K562 (cell line): ENCODE results near the gene GSDME. TPM values are rescaled to one million over a fixed set of nuclear protein-coding genes. Genes with fewer than 3 reads are reported as not detected.
A peak's percentile ranks its signal among the peaks of the same experiment; 100 is the strongest.

Experiments used
- HNRNPUL1 ChIP-seq: fragments of 200-400 bp; formaldehyde crosslinking; IDR thresholded peaks from 2 replicates; pipeline ENCODE4 v1.6.1; 2017; ENCODE audit warnings: low read length
- KLF1 ChIP-seq: fragments of 450-650 bp; IDR thresholded peaks from 2 replicates; pipeline ENCODE4 v1.6.1; 2016; ENCODE audit warnings: missing genetic modification characterization, missing compliant biosample characterization
- MEIS2 ChIP-seq: fragments of 450-650 bp; IDR thresholded peaks from 2 replicates; pipeline ENCODE4 v1.6.1; 2014; ENCODE audit warnings: mild to moderate bottlenecking; ENCODE audit not compliant: partially characterized antibody
- MYC ChIP-seq, 2 experiments: fragments of 250-450 bp in 1 of 2; sonication (Bioruptor Pico) in 1 of 2; IDR thresholded peaks; 2 replicates each; pipeline versions ENCODE4 v1.5.1 to v1.6.1; 2012 to 2021; ENCODE audit warnings: low read depth in 2 of 2, borderline replicate concordance in 1 of 2, improper control_type of control experiment in 1 of 2, low read length in 1 of 2, mild to moderate bottlenecking in 1 of 2, moderate library complexity in 1 of 2
- NEUROD1 ChIP-seq: fragments of 150-350 bp; IDR thresholded peaks from 2 replicates; pipeline ENCODE4 v1.6.1; 2014; ENCODE audit warnings: borderline replicate concordance, low read length, low read depth; ENCODE audit not compliant: partially characterized antibody
- NFRKB ChIP-seq: fragments of 450-650 bp; IDR thresholded peaks from 2 replicates; pipeline ENCODE4 v1.6.1; 2016; ENCODE audit warnings: low read depth
- TAL1 ChIP-seq: fragments of 450-650 bp; IDR thresholded peaks from 2 replicates; pipeline ENCODE4 v1.6.1; 2016; ENCODE audit warnings: mild to moderate bottlenecking
- ZNF124 ChIP-seq: sonication (generic); formaldehyde crosslinking; IDR thresholded peaks from 2 replicates; pipeline ENCODE4 v1.8.1; 2022; ENCODE audit warnings: missing genetic modification reagents
- ZNF561 ChIP-seq: fragments of 450-650 bp; formaldehyde crosslinking; conservative IDR thresholded peaks from 2 replicates; pipeline ENCODE4 v1.4.0; 2020; ENCODE audit warnings: mild to moderate bottlenecking, moderate library complexity
- polyA plus RNA-seq, 8 experiments: library from polyadenylated mRNA; depleted of rRNA in 4 of 8; stranded (reverse) in 5 of 8; unstranded in 3 of 8; fragments of >200 nt; fragmentation: Nextera tagmentation in 2 of 8; fragmentation: Illumina TruSeq in 1 of 8; extraction: Ambion mirVana in 2 of 8; extraction: Trizol in 1 of 8; gene quantifications; 2 replicates each; pipeline versions ENCODE4 v1.2.1 to v1.2.3, GENCODE V29; 2011 to 2014; ENCODE audit warnings: inconsistent platforms in 1 of 8, missing spikeins in 1 of 8
- total RNA-seq, 7 experiments: library from RNA; depleted of rRNA in 6 of 7; stranded (reverse); fragments of >200 nt in 6 of 7; fragmentation: Illumina TruSeq in 2 of 7; extraction: Trizol in 2 of 7; gene quantifications; 2 replicates each; pipeline versions ENCODE4 v1.2.1 to v1.2.3, GENCODE V29; 2011 to 2021; ENCODE audit warnings: low replicate concordance in 1 of 7
- TF ChIP-seq, protein P1 (sequence below), 3 experiments: IDR thresholded peaks in 2 of 3; conservative IDR thresholded peaks in 1 of 3; 2 replicates each; pipeline ENCODE4 v1.5.1; 2011 to 2012; ENCODE audit warnings: low read length in 3 of 3, mild to moderate bottlenecking in 3 of 3, control low read depth in 2 of 3, improper control_type of control experiment in 1 of 3, inconsistent platforms in 1 of 3, low read depth in 1 of 3, mixed read lengths in 1 of 3, moderate library complexity in 1 of 3; ENCODE audit not compliant: insufficient read depth in 2 of 3
- TF ChIP-seq, protein P2 (sequence below): sonication (generic); formaldehyde crosslinking; IDR thresholded peaks from 2 replicates; pipeline ENCODE4 v1.8.1; 2023; ENCODE audit warnings: mild to moderate bottlenecking, missing genetic modification reagents
- TF ChIP-seq, protein P3 (sequence below): fragments of 450-650 bp; formaldehyde crosslinking; conservative IDR thresholded peaks from 2 replicates; pipeline ENCODE4 v1.4.0; 2022; ENCODE audit warnings: mild to moderate bottlenecking, missing genetic modification characterization
- TF ChIP-seq, protein P4 (sequence below): fragments of 250-450 bp; sonication (Bioruptor Pico); IDR thresholded peaks from 2 replicates; pipeline ENCODE4 v1.5.0; 2021
- TF ChIP-seq, protein P5 (sequence below): fragments of 250-450 bp; sonication (Bioruptor Pico); IDR thresholded peaks from 2 replicates; pipeline ENCODE4 v1.6.1; 2021; ENCODE audit warnings: mild to moderate bottlenecking
- TF ChIP-seq, protein P6 (sequence below): fragments of 450-650 bp; IDR thresholded peaks from 2 replicates; pipeline ENCODE4 v1.6.1; 2017; ENCODE audit warnings: antibody characterized with exemption

Gene GSDME
- total and polyA plus RNA-seq, 9 of the 15 experiments (the other 6 are each of a cell fraction or from before 2014, with no cell fraction given) = 0.37 to 1.9 (median 0.62) TPM

DNA sequence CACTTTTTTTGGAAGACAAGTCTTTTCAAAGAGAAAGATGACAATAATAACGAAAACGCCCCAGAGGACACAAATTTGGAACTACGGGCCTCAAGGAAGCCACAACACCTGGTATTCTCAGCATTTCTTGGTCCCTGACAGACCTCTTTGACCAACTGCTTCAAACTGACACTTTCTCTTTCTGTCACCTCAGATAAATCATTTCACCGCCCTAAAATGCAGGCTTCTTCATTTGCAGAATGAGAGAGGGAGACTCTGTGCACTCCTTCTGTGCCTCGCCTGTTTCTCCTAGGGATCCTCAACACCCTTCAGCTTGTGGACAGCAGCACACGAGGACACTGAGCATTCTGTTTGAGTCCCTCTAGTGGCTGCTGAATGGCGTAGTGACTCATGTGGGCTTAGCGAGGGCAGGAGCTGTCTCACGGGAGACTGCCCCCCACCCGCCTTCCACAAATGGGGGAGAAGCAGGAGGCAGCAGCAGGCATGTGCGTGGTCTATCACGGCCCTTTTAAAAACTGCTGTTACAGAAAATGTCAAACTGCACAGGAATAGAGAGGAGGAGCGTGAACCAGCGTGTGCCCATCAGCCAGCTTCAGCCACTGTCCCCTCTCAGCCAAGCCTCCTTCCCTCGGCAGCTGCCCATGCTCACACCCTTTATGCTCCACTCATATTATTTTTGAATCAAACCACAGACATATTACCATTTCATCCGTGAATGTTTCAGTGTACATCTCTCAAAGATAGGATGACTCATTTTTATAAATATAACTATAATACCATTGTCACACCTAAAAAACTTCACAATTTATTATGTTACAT is 41.4 kb downstream of the GSDME start (continued):
- TF ChIP-seq, protein P1, sequence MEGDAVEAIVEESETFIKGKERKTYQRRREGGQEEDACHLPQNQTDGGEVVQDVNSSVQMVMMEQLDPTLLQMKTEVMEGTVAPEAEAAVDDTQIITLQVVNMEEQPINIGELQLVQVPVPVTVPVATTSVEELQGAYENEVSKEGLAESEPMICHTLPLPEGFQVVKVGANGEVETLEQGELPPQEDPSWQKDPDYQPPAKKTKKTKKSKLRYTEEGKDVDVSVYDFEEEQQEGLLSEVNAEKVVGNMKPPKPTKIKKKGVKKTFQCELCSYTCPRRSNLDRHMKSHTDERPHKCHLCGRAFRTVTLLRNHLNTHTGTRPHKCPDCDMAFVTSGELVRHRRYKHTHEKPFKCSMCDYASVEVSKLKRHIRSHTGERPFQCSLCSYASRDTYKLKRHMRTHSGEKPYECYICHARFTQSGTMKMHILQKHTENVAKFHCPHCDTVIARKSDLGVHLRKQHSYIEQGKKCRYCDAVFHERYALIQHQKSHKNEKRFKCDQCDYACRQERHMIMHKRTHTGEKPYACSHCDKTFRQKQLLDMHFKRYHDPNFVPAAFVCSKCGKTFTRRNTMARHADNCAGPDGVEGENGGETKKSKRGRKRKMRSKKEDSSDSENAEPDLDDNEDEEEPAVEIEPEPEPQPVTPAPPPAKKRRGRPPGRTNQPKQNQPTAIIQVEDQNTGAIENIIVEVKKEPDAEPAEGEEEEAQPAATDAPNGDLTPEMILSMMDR (IDR thresholded peaks at IDR 0.05 in 2 of 3, conservative IDR thresholded peaks at IDR 0.05 in 1 of 3; ENCODE audit: insufficient read depth in 2 of 3, low read depth in 1 of 3, low read length in 3 of 3) = peak; percentile 58 to 77 (median 61)
- TF ChIP-seq TAL1 (no peak), KLF1 (tag) (no peak), ZNF561 (no peak), NFRKB (no peak), MEIS2 (peak; percentile 12), MYC (IDR thresholded peaks at IDR 0.05; ENCODE audit: low read depth, low read length) (peak; percentile 46; the same call in 1 of the 2 replicates), MYC (CRISPR knock-in tag; IDR thresholded peaks at IDR 0.05; ENCODE audit: borderline replicate concordance, low read depth) (no peak), NEUROD1 (no peak), HNRNPUL1 (no peak), ZNF124 (no peak)
- TF ChIP-seq, protein P2, sequence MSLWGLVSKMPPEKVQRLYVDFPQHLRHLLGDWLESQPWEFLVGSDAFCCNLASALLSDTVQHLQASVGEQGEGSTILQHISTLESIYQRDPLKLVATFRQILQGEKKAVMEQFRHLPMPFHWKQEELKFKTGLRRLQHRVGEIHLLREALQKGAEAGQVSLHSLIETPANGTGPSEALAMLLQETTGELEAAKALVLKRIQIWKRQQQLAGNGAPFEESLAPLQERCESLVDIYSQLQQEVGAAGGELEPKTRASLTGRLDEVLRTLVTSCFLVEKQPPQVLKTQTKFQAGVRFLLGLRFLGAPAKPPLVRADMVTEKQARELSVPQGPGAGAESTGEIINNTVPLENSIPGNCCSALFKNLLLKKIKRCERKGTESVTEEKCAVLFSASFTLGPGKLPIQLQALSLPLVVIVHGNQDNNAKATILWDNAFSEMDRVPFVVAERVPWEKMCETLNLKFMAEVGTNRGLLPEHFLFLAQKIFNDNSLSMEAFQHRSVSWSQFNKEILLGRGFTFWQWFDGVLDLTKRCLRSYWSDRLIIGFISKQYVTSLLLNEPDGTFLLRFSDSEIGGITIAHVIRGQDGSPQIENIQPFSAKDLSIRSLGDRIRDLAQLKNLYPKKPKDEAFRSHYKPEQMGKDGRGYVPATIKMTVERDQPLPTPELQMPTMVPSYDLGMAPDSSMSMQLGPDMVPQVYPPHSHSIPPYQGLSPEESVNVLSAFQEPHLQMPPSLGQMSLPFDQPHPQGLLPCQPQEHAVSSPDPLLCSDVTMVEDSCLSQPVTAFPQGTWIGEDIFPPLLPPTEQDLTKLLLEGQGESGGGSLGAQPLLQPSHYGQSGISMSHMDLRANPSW (CRISPR knock-in tag) = no peak
- TF ChIP-seq, protein P3, sequence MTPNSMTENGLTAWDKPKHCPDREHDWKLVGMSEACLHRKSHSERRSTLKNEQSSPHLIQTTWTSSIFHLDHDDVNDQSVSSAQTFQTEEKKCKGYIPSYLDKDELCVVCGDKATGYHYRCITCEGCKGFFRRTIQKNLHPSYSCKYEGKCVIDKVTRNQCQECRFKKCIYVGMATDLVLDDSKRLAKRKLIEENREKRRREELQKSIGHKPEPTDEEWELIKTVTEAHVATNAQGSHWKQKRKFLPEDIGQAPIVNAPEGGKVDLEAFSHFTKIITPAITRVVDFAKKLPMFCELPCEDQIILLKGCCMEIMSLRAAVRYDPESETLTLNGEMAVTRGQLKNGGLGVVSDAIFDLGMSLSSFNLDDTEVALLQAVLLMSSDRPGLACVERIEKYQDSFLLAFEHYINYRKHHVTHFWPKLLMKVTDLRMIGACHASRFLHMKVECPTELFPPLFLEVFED (CRISPR knock-in tag) = no peak
- TF ChIP-seq, protein P4, sequence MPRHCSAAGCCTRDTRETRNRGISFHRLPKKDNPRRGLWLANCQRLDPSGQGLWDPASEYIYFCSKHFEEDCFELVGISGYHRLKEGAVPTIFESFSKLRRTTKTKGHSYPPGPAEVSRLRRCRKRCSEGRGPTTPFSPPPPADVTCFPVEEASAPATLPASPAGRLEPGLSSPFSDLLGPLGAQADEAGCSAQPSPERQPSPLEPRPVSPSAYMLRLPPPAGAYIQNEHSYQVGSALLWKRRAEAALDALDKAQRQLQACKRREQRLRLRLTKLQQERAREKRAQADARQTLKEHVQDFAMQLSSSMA (CRISPR knock-in tag) = no peak
- TF ChIP-seq, protein P5, sequence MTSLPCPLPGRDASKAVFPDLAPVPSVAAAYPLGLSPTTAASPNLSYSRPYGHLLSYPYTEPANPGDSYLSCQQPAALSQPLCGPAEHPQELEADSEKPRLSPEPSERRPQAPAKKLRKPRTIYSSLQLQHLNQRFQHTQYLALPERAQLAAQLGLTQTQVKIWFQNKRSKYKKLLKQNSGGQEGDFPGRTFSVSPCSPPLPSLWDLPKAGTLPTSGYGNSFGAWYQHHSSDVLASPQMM (CRISPR knock-in tag) = no peak
- TF ChIP-seq, protein P6, sequence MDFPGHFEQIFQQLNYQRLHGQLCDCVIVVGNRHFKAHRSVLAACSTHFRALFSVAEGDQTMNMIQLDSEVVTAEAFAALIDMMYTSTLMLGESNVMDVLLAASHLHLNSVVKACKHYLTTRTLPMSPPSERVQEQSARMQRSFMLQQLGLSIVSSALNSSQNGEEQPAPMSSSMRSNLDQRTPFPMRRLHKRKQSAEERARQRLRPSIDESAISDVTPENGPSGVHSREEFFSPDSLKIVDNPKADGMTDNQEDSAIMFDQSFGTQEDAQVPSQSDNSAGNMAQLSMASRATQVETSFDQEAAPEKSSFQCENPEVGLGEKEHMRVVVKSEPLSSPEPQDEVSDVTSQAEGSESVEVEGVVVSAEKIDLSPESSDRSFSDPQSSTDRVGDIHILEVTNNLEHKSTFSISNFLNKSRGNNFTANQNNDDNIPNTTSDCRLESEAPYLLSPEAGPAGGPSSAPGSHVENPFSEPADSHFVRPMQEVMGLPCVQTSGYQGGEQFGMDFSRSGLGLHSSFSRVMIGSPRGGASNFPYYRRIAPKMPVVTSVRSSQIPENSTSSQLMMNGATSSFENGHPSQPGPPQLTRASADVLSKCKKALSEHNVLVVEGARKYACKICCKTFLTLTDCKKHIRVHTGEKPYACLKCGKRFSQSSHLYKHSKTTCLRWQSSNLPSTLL = no peak
